Cardiac septum (tissue), 1 donor: ENCODE measurements around the gene ROR2. TPM values are rescaled to one million over a fixed set of nuclear protein-coding genes. Genes with fewer than 3 reads are reported as not detected.
"Not testable (repeated sequence)": the region's sequence is repeated elsewhere in the genome, so short reads cannot be mapped to it uniquely, and the experiment has no call there.

Experiments
- DNase-seq: peaks from one replicate; pipeline ENCODE4 v3.0.0-alpha.2; 2020; ENCODE audit warnings: low spot score
- intact Hi-C: fragments of 100-400 bp; cut with DNase I; formaldehyde crosslinking; loops from one replicate; pipeline ENCODE4 v1.14.0; 2022
- microRNA-seq: library from miRNA; unstranded; fragments of <30 nt; microRNA quantifications from one replicate; pipeline ENCODE4 v1.2.0, GENCODE V29; 2020
- total RNA-seq: library from RNA; stranded (reverse); fragmentation: NEBNext Ultra II Directional; extraction: Animal tissue kit (Norgen Biotek cat#: 25700); gene quantifications from one replicate; pipeline ENCODE4 v1.2.1, GENCODE V29; 2021
- donor health status: DM: no; HTN: no; CAD: no.

The ROR2 gene
- total RNA-seq, 1 donor from 2014 or later = 0.65 TPM

GRCh38 chr9:91546574-91546973 lies 403.5 kb downstream of the ROR2 start:
- intact Hi-C loops = no loop called here
- no peak for DNase-seq

GRCh38 chr9:91541734-91542133 lies 408.3 kb downstream of the ROR2 start:
- no peak for DNase-seq
- intact Hi-C loops = no loop called here

GRCh38 chr9:91540506-91540905 lies 409.5 kb downstream of the ROR2 start:
- DNase-seq, intact Hi-C loops: not testable (repeated sequence)

GRCh38 chr9:91536211-91536691 lies 413.8 kb downstream of the ROR2 start:
- intact Hi-C loops = no loop called here
- DNase-seq = no peak

GRCh38 chr9:91534374-91534773 lies 415.7 kb downstream of the ROR2 start:
- no peak for DNase-seq
- intact Hi-C loops = no loop called here

DNA sequence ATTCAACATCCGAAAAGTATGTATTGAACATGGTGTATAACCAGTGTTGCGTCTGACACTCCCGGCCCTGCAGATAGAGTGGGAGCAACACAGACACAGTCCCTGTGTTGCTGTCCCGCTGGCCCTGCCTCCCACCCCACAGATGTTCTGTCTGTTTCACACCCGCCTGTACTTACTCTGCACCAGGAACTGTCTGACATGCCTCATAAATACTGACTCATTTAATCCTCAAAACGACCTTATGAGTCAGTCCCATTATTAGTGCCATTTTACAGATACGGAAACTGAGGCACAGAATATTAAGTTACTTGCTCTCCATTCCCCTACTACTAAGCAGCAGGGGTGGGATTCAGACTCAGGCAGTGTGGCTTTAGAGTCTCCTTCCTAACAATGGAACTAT lies 416.6 kb downstream of the ROR2 start:
- intact Hi-C loops = no loop called here
- no peak for DNase-seq

DNA sequence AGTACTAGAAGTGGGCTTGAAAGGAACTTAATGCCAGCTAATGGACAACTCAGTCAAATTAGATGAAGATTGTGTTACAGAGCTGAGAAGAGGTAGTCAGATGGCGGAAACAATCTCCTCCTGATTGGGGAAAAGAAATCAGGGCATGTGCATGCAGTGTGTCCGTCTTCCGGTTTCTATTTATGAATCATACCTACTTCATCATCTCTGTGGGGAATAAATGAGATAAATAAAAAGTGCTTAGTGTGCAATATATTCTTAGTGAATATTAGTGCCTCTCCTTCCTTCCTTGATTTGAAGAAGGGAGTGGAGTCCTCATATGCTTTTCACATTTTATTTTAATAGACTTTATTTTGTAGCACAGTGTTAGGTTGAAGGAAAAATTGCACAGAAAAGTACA lies 417.7 kb downstream of the ROR2 start:
- intact Hi-C loops = no loop called here
- no peak for DNase-seq

DNA sequence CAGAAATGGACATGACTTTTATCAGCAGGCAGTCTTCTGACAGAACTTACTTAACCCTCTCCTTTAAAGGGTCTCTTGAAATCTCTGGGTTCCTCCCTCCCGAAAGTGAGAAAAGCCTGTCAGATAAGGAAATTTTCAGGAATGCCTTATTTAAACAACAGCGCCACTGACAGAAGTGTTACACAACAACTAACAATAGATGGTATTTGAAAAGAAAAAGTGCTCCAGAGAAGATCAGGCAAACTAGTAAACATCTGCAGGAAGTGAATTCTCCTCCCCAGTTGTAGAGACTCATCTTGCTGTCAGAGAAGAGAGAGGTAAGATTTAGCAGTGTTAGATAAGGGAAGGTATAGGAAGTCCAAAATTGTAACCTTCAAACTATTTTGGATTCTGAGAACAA lies 419.2 kb downstream of the ROR2 start:
- intact Hi-C loops = no loop called here
- DNase-seq = no peak

DNA sequence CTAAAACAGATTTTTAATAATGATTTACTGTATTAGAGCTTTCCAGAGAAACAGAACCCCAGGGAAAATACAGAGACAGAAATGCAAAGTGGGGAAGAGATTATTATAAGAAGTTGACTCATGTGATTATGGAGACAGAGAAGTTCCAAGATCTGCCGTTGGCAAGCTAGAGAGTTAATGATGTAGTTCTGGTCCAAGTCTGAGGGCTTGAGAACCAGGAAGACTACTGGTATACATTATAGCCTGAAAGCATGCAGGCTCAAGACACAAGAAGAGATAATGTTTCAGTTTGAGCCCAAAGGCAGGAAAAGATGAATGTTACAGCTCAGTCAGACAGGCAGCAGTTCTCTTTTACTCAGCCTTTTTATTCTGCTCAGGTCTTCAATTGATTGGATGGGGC lies 427.5 kb downstream of the ROR2 start:
- no peak for DNase-seq
- intact Hi-C loops = no loop called here

- intact Hi-C loops = no loop called here
- DNase-seq = no peak
These were observed 430.3 kb downstream of the ROR2 start for GRCh38 chr9:91519520-91520277.

DNA sequence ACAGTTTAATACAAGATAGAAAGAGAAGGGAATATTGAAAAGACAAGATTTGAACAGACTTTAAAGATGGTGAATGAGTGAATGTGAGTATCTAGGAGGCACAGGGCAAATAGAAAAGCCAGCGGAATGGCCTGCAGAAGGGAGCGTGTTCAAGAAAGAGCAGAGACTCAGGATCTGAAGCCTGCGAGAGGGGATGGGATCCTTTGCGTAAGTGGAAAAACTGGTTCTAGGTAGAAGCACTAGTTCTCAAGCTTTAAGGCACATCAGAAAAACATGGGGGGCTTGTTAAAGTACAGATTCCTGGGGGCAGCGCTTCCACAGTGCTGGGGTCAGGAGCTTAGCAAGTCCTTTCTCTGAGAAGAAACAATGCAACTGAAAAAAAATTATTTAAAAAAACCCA lies 431.6 kb downstream of the ROR2 start:
- no peak for DNase-seq
- intact Hi-C loops = no loop called here

- DNase-seq = no peak
- intact Hi-C loops = no loop called here
These were observed 432.2 kb downstream of the ROR2 start for GRCh38 chr9:91517801-91518200.

DNA sequence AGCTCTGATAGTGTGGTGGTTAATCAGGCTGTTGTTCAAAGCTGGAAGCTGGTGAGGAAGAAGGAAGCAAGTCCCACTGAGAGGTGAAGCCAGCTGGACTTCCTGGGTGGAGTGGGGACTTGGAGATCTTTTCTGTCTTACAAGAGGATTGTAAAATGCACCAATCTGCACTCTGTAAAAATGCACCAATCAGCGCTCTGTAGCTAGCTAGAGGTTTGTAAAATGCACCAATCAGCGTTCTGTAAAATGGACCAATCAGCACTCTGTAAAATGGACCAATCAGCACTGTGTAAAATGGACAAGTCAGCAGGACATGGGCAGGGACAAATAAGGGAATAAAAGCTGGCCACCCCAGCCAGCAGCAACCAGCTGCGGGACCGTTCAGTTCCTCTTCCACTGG lies 432.7 kb downstream of the ROR2 start:
- intact Hi-C loops, DNase-seq: not testable (repeated sequence)

GRCh38 chr9:91516777-91517176 lies 433.3 kb downstream of the ROR2 start:
- no peak for DNase-seq
- intact Hi-C loops = no loop called here

- intact Hi-C loops = no loop called here
- DNase-seq = no peak
These were observed 433.9 kb downstream of the ROR2 start for GRCh38 chr9:91516081-91516480.

DNA sequence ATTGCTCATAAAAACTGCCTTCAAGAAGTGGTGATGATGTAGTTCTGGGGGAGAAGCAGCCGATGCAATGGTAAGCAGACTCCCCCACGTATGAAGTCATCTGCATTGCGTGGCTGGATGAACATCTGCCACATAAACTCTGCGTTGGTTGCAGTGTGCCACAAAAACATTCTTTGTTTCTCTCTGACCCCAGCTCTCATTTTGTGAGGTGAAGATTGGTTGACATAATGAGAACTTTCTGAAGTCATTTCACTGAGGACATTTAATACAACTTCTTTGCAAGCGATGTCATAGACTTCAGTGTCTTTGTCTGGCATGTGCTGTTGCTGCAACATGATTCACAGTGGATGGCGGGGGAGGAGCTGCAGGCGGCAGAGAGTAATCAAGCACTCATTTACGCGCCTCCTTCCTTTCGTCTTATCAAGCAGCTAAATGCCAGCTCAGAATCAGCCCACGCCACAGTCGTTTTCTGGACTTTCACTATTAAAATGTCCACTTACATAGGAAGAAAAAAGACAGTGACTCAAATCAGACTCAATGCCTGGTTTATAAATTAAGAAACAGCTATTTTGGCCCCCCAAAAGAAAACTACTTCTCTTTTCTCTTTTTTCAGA lies 434.8 kb downstream of the ROR2 start:
- intact Hi-C loops = no loop called here
- DNase-seq = no peak

Small RNAs within 50 kb of the gene (microRNA-seq; reads per million reads assigned to microRNA genes)
- gene MIR3910-1 = not detected
- gene MIR3910-2 = not detected

Other genes starting within 250 kb of the ROR2 start
- gene SPTLC1, start 165.2 kb upstream of the ROR2 start, total RNA-seq = 26.1 TPM